CD4-positive, alpha-beta T cell treated with Interleukin-21 for 1 hour (primary cell): ENCODE measurements around the gene NR0B2.
A peak's percentile ranks its signal among the peaks of the same experiment; 100 is the strongest.
"Not testable (repeated sequence)": the region's sequence is repeated elsewhere in the genome, so short reads cannot be mapped to it uniquely, and the experiment has no call there.

Source experiments
- DNase-seq: peaks from one replicate; pipeline ENCODE4 v3.0.0-alpha.2; 2020

Gene NR0B2

DNA sequence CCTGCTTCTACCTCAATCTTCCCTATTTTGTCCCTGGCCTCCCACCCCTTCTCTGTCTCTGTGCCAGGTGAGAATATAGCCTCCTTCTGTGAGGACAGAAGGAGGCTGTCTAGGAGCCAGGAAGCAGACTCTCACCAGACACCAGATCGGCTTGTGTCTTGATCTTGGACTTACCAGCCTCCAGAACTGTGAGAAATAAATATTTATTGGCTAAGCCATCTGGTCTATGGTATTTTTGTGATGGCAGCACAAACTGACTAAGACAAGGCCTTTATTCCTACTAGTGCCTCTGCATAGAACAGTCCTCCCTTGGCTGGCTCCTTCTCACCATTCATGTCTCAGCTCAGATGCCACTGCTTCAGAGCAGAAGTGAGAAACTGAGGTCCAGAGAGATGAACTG is 25.5 kb downstream of the NR0B2 start:
- no peak for DNase-seq

DNA sequence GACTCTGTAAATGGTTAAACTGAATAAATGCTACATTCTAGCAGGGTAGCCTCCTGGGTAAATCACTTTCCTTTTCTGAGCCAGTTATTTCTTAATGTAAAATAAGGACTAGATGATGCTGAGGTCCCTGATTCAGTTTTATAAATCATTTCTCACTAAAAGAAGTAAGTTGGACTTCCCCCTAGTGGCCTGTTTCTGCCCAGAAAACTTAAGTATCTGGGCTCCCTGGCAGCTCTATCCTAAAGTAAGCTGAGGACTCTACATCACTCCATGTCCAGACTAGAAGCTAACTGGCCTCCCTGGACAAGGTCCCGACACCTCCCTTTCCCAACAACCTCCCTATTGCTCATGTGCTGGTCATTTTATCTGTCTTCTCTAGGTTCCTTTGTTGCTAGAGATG is 26.6 kb downstream of the NR0B2 start:
- peak; percentile 25 for DNase-seq

DNA sequence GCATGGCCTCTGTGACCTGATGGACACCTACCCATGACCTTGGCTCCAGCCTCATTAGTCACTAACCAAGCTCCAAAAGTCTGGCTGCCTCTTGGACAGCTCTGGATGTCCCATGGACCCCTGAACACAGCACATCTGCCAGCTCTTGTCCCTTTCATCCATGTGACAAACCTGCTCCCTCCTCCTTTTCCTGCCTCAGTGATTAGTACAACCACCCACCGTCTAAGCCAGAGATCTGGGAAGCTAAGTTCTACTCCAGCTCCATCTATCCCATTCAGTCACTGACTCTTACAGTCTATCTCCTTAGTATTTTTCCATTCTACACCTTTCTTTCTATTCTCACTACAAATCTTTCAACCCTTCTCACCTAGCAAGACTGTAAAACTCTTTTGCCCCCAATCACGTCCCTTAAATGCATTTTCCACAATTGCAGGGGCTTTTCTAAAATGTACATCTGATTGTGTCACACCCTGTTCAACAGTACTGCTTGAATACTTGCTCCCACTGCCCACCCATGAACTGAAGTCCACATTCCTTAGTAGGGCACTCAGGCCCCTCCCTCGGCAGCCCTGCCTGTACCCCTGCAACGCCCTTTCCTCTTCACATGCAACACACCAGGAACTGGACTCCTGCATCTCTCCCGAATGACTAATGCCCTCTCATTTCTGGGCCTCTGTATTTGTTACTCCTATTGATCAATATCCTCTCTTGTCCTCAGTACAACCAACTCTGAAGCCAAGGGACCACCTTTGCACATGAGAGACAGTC is 30.9 kb downstream of the NR0B2 start:
- no peak for DNase-seq

DNA sequence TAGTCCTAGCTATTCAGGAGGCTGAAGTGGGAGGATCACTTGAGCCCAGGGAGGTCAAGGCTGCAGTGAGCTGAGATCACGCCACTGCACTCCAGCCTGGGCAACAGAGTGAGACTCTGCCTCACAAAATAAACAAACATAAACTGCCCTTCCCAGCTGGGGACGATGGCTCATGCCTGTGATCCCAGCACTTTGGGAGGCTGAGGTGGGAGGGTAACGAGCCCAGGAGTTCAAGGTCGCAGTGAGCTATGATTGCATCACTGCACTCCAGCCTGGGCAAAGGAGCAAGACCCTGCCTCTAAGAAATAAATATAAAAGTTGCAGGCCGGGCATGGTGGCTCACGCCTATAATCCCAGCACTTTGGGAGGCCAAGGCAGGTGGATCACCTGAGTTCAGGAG is 32.2 kb downstream of the NR0B2 start:
- DNase-seq: not testable (repeated sequence)

DNA sequence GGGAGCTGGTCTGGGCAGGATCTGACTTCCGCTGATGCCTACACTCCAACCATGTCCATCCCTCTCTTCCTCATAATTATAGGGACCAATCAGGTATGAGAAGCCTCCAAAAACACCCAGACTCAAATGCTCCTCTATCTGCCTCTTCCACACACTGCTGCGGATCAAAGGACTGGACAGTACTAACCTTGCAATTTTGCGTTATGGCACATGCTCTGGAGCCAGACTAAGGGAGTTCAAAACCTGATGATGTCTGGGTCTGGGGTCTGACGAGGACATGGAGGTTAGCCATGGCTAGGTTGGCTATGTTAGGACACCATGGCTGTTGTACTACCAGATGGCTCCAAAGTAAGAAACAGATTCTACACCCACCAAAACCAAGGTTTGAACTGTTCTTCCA is 34.0 kb downstream of the NR0B2 start:
- no peak for DNase-seq

DNA sequence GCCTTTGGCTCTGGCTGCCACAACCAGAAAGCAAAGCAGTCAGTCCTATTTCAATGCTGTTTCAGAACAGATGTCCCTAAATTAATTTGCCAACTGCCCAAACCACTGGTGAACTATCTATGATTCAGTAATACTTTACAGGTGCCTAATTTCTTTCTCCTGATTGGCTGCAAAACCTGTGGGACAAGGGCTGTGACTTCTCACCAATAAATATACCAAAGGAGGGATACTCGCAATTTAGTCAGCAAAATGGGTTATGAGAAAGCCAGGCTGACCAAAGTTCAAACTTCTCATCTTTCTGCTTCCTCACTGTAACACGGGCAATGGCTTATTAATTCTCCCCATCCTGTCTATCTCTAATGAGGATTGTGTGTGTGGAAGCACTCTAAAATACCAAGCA is 36.4 kb downstream of the NR0B2 start:
- no peak for DNase-seq

DNA sequence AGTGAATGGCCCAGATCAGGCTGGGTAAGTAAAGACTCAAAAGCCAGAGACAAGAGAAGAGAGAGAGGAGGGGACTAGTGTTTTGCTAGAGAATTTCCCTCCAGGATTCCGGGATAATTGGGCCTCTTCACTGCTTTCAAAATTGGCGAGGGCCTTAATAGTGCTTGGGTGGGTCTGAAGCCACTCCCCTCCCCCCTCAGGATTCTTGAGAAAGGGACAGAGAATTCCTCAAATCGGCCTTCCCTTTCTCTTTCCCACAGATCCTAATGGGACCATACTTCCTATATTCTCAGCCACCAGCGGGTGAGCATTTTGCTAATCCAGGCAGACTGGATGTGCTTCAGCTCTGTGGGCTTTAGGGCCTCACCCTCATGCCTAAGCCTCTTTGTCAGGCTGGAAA is 38.9 kb downstream of the NR0B2 start:
- no peak for DNase-seq

DNA sequence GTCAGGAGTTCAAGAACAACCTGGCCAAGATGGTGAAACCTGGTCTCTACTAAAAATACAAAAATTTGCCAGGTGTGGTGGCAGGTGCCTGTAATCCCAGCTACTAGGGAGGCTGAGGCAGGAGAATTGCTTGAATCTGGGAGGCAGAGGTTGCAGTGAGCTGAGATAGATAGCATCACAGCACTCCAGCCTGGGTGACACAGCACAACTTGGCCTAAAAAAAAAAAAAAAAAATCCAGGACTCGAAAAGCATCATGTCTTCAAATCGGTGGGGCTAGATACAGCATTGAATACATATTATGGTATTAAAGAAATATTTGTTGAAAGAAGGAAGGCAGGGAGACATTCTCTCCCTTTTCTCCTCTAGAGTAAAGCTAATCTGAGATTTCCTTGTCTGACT is 40.7 kb downstream of the NR0B2 start:
- DNase-seq: not testable (repeated sequence)

DNA sequence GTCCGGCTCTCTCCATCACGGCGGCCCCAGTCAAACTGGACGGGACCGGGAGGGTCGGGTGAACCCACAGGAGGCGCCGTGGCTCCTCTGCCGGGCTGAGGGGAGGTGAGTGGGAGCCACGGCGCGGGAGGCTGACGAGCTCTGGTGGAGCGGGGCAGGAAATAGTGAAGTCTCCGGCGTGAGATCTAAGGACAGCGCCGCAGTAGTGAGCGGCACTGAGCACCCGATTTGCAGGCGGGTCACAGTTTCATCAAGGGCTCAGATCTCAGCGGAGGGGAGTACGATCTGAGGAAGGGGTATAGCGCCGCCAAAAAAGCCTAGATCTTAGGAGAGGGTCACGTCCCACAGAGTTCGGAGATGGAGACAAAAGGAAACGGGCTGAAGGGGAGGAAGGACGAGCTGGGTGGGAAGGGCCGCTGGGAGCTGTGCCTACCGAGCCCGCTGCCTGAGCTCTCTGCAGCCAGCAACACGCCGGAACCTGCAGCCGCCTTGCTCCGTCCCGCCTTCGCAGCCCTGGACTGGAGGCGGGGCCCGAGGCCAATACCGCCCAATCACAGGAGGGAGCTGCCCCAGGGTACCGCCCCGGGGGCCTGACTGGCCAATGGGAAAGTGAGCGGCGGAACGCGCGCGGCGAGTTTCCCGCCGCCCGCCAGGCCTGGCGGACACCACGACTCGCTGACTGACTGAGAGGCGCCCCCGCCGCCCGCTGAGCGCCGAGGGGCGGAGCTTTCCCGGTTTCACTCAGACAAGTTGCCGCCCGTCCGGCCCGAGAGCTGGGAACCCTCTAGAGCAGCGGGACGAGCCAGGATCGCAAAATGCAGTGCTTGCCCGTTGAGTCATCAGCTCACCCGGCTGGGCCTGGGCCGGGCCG is 48.9 kb downstream of the NR0B2 start:
- DNase-seq: peak; percentile 96

DNA sequence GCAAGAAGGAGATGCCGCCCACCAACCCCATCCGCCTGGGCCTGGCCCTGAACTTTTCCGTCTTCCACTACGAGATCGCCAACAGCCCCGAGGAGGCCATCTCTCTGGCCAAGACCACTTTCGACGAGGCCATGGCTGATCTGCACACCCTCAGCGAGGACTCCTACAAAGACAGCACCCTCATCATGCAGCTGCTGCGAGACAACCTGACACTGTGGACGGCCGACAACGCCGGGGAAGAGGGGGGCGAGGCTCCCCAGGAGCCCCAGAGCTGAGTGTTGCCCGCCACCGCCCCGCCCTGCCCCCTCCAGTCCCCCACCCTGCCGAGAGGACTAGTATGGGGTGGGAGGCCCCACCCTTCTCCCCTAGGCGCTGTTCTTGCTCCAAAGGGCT is 50.1 kb downstream of the NR0B2 start:
- DNase-seq: no peak

DNA sequence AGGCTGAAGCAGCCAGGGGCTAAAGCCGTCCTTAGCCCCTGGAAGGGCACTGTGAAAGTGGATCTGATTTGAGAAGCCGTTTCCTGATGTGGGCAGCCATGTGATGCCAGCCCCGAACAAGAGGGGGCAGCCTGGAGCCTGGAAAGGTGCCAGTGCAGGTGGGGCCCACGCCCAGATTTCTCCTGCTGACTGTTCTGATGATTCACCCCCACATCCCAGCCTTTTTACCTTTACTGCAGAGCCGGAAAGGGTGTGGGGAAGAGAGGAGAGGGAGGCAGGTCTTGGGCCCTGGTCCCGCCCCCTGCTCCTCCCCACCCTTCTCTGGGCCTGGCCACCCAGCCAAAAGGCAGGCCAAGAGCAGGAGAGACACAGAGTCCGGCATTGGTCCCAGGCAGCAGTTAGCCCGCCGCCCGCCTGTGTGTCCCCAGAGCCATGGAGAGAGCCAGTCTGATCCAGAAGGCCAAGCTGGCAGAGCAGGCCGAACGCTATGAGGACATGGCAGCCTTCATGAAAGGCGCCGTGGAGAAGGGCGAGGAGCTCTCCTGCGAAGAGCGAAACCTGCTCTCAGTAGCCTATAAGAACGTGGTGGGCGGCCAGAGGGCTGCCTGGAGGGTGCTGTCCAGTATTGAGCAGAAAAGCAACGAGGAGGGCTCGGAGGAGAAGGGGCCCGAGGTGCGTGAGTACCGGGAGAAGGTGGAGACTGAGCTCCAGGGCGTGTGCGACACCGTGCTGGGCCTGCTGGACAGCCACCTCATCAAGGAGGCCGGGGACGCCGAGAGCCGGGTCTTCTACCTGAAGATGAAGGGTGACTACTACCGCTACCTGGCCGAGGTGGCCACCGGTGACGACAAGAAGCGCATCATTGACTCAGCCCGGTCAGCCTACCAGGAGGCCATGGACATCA is 50.7 kb downstream of the NR0B2 start, which contains the start of gene SFN:
TSS of gene SFN (plus strand) at position 369 of the 904 bp plus-strand sequence. CDS start at position 433, 64 bp downstream.
- DNase-seq: peak; percentile 60

DNA sequence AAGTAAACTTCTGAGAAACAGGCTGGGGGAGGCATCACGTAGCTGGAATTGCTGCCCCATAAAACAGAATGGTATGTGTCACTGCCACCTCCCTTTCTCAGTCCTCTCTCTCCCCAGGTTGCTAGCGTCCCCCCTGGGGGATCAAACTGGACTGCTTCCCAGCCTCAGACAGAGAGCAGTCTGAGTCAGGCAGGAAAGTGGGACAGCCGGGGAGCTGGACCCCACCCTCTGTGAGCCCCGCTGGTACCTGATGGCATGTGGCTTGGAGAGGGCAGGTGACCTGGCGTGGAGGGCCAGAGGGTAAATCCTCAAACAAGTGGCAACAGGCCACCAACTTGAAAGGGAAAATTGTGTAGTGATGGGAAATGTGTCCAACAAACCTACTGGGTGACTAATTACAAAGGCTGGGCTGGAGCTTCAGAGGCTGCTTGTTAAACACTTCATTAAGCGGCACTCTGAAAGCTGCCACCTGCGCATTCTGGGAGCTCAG is 51.8 kb downstream of the NR0B2 start:
- no peak for DNase-seq
